K562 (cell line): ENCODE results near the gene VDAC1. TPM values are rescaled to one million over a fixed set of nuclear protein-coding genes. Genes with fewer than 3 reads are reported as not detected.
A peak's percentile ranks its signal among the peaks of the same experiment; 100 is the strongest.

Source experiments
- ATAC-seq: fragments of 200-7000 bp; cut with Tn5 transposase; 3 replicates; pipeline ENCODE4 v1.9.1; 2020; ENCODE audit warnings: moderate library complexity
- BruUV-seq: library from RNA; stranded (reverse); fragments of 400-500 nt; replicated peaks from 2 replicates; lab custom pipeline; 2021; lab: Mats Ljungman, UMichigan
- CTCF ChIA-PET: fragments of 300-600 bp; formaldehyde crosslinking; extraction: SDS; loops from one replicate; lab custom pipeline; 2021; ENCODE audit warnings: low intra/inter-chr PET ratio; lab: Yijun Ruan, JAX
- POLR2A ChIA-PET: fragments of 300-600, 350-650 bp; sonication (Branson Sonifier 250); formaldehyde crosslinking; extraction: SDS; loops from one replicate; lab custom pipeline; 2021; ENCODE audit warnings: antibody characterized with exemption, inconsistent platforms; lab: Yijun Ruan, JAX
- DNase-seq, 4 experiments: peaks; one replicate each; pipeline versions ENCODE4 v3.0.0 to v3.0.0-alpha.2; 2011 to 2018; ENCODE audit warnings: low spot score in 3 of 4, mixed read lengths in 3 of 4; ENCODE audit errors: extremely low read depth in 1 of 4
- FAIRE-seq: peaks from 2 replicates; lab custom pipeline; 2011; peaks lifted over from hg19 to GRCh38; lab: Jason Lieb, UNC
- H2AFZ ChIP-seq: 2 replicates; pipeline ENCODE4 v1.6.0; 2011; ENCODE audit warnings: low read depth, low read length, control low read depth, inconsistent platforms
- H3K27ac ChIP-seq: fragments of 200-600 bp; 3 replicates; pipeline ENCODE4 v1.8.0; 2011; ENCODE audit warnings: low read depth, mild to moderate bottlenecking, control low read depth, inconsistent platforms, low read length, moderate library complexity, mixed read lengths; ENCODE audit errors: extremely low read depth
- H3K27me3 ChIP-seq, 2 experiments: fragments of 300-600 bp in 1 of 2; 2 replicates in 1 of 2; 3 replicates in 1 of 2; pipeline versions ENCODE4 v1.6.0 to v1.8.0; 2011; ENCODE audit warnings: inconsistent platforms in 2 of 2, low read length in 2 of 2, mild to moderate bottlenecking in 1 of 2, mixed read lengths in 1 of 2, moderate library complexity in 1 of 2; ENCODE audit not compliant: control insufficient read depth in 2 of 2, insufficient read depth in 2 of 2
- H3K36me3 ChIP-seq: fragments of 300-600 bp; 3 replicates; pipeline ENCODE4 v1.8.0; 2011; ENCODE audit warnings: mild to moderate bottlenecking, low read length, inconsistent platforms; ENCODE audit not compliant: control insufficient read depth, insufficient read depth
- H3K4me1 ChIP-seq, 2 experiments: fragments of 200-600 bp in 1 of 2; replicated peaks in 1 of 2; 2 replicates in 1 of 2; 3 replicates in 1 of 2; pipeline versions ENCODE4 v1.5.1 to v1.8.0; 2011; ENCODE audit warnings: inconsistent platforms in 2 of 2, low read length in 2 of 2, mild to moderate bottlenecking in 1 of 2, mixed read lengths in 1 of 2, moderate library complexity in 1 of 2; ENCODE audit not compliant: control insufficient read depth in 2 of 2, insufficient read depth in 2 of 2
- H3K4me2 ChIP-seq: 2 replicates; pipeline ENCODE4 v1.6.1; 2011; ENCODE audit warnings: low read length, control low read depth, inconsistent platforms, mixed read lengths; ENCODE audit not compliant: insufficient read depth
- H3K4me3 ChIP-seq: fragments of 200-600 bp; sonication (generic), shearing (Covaris generic); 2 replicates; pipeline ENCODE4 v1.5.1; 2016; ENCODE audit warnings: control low read depth, inconsistent platforms
- H3K79me2 ChIP-seq: fragments of 200-600 bp; 3 replicates; pipeline ENCODE4 v1.8.0; 2011; ENCODE audit warnings: low read length, inconsistent platforms; ENCODE audit not compliant: control insufficient read depth, insufficient read depth
- H3K9ac ChIP-seq, 2 experiments: 2 replicates each; pipeline versions ENCODE4 v1.6.0 to v1.6.1; 2011; ENCODE audit warnings: low read depth in 2 of 2, low read length in 2 of 2, control low read depth in 1 of 2, inconsistent platforms in 1 of 2, mild to moderate bottlenecking in 1 of 2, mixed read lengths in 1 of 2; ENCODE audit not compliant: insufficient read depth in 1 of 2
- H3K9me1 ChIP-seq: one replicate; pipeline ENCODE4 v1.6.0; 2011; ENCODE audit warnings: inconsistent platforms, mild to moderate bottlenecking, low read length, moderate library complexity; ENCODE audit not compliant: control insufficient read depth, insufficient read depth
- H3K9me3 ChIP-seq: replicated peaks from 2 replicates; pipeline ENCODE4 v1.5.1; 2011; ENCODE audit warnings: low read depth, low read length, inconsistent platforms; ENCODE audit not compliant: control insufficient read depth, insufficient read depth
- H4K20me1 ChIP-seq: replicated peaks from 2 replicates; pipeline ENCODE4 v1.6.1; 2011; ENCODE audit warnings: low read length, inconsistent platforms, mixed read lengths; ENCODE audit not compliant: control insufficient read depth, insufficient read depth
- ARHGAP35 ChIP-seq: fragments of 450-650 bp; IDR thresholded peaks from 2 replicates; pipeline ENCODE4 v1.6.1; 2018; ENCODE audit not compliant: partially characterized antibody
- BRF2 ChIP-seq: IDR thresholded peaks from 3 replicates; pipeline ENCODE4 v1.6.1; 2011; ENCODE audit warnings: borderline replicate concordance, mild to moderate bottlenecking; ENCODE audit not compliant: insufficient read length, insufficient read depth
- HDAC8 ChIP-seq: fragments of 450-650 bp; IDR thresholded peaks from 2 replicates; pipeline ENCODE4 v1.6.1; 2016; ENCODE audit warnings: mild to moderate bottlenecking, missing genetic modification characterization, moderate library complexity, missing compliant biosample characterization
- KAT2B ChIP-seq: IDR thresholded peaks from one replicate; pipeline ENCODE4 v1.6.1; 2012; ENCODE audit warnings: low read depth, mild to moderate bottlenecking, control low read depth, inconsistent platforms, low read length, moderate library complexity
- KAT8 ChIP-seq: fragments of 450-650 bp; IDR thresholded peaks from 2 replicates; pipeline ENCODE4 v1.6.1; 2016; ENCODE audit warnings: low read depth, mild to moderate bottlenecking
- MTA1 ChIP-seq: fragments of 450-650 bp; IDR thresholded peaks from 2 replicates; pipeline ENCODE4 v1.6.1; 2017; ENCODE audit warnings: borderline replicate concordance
- MYBL2 ChIP-seq, 2 experiments: fragments of 450-650 bp in 1 of 2; sonication (generic) in 1 of 2; formaldehyde crosslinking in 1 of 2; IDR thresholded peaks; 2 replicates each; pipeline versions ENCODE4 v1.6.1 to v1.8.1; 2017 to 2022; ENCODE audit warnings: borderline replicate concordance in 1 of 2, inconsistent platforms in 1 of 2, low read depth in 1 of 2, mild to moderate bottlenecking in 1 of 2, missing genetic modification reagents in 1 of 2, moderate library complexity in 1 of 2
- NR2F6 ChIP-seq: fragments of 450-650 bp; formaldehyde crosslinking; IDR thresholded peaks from 2 replicates; pipeline ENCODE4 v1.4.0; 2020; ENCODE audit warnings: mild to moderate bottlenecking
- PCBP1 ChIP-seq: fragments of 200-400 bp; formaldehyde crosslinking; IDR thresholded peaks from 2 replicates; pipeline ENCODE4 v1.6.1; 2018; ENCODE audit warnings: mild to moderate bottlenecking, low read depth, low read length; ENCODE audit not compliant: poor library complexity, severe bottlenecking
- PTTG1 ChIP-seq: fragments of 450-650 bp; IDR thresholded peaks from 2 replicates; pipeline ENCODE4 v1.6.1; 2016; ENCODE audit warnings: low read depth, mild to moderate bottlenecking, missing genetic modification characterization, missing compliant biosample characterization
- RAD21 ChIP-seq, 2 experiments: fragments of 250-450 bp in 1 of 2; fragments of 450-650 bp in 1 of 2; sonication (Bioruptor Pico) in 1 of 2; formaldehyde crosslinking in 1 of 2; IDR thresholded peaks in 1 of 2; conservative IDR thresholded peaks in 1 of 2; 2 replicates each; pipeline versions ENCODE4 v1.4.0 to v1.8.0; 2020 to 2022; ENCODE audit warnings: mild to moderate bottlenecking in 2 of 2, moderate library complexity in 1 of 2
- YY1 ChIP-seq, 3 experiments: IDR thresholded peaks; 2 replicates each; pipeline ENCODE4 v1.6.1; 2011; ENCODE audit warnings: low read length in 2 of 3, mild to moderate bottlenecking in 2 of 3, moderate library complexity in 2 of 3, borderline replicate concordance in 1 of 3, control low read depth in 1 of 3, low read depth in 1 of 3; ENCODE audit not compliant: insufficient read depth in 3 of 3, insufficient replicate concordance in 2 of 3, control insufficient read depth in 1 of 3, insufficient read length in 1 of 3; ENCODE audit errors: extremely low read depth in 1 of 3
- ZNF134 ChIP-seq: fragments of 250-450 bp; sonication (Bioruptor Pico); conservative IDR thresholded peaks from 2 replicates; pipeline ENCODE4 v1.4.0; 2020
- ZNF766 ChIP-seq: fragments of 200-800 bp; sonication (Bioruptor generic); conservative IDR thresholded peaks from 2 replicates; pipeline ENCODE4 v1.6.1; 2016; ENCODE audit warnings: missing genetic modification characterization, missing compliant biosample characterization
- WGBS: fragments of 100-300 bp; shearing (Covaris generic); methylation state at CpG from one replicate; pipeline ENCODE4 v1.1.6; 2016; ENCODE audit warnings: low coverage, mixed read lengths; ENCODE audit not compliant: insufficient coverage; ENCODE audit errors: missing lambda C conversion rate; 5-methylcytosine and 5-hydroxymethylcytosine counted together
- in situ Hi-C: fragments of 300-500 bp; cut with MboI; formaldehyde crosslinking; loops from 4 replicates; pipeline ENCODE4 v1.15.0; 2018; ENCODE audit warnings: inconsistent platforms, mixed read lengths
- intact Hi-C: fragments of 100-400 bp; cut with micrococcal nuclease; formaldehyde crosslinking; loops from 2 replicates; pipeline ENCODE4 v1.14.2; 2022
- polyA plus RNA-seq, 8 experiments: library from polyadenylated mRNA; depleted of rRNA in 4 of 8; stranded (reverse) in 5 of 8; unstranded in 3 of 8; fragments of >200 nt; fragmentation: Nextera tagmentation in 2 of 8; fragmentation: Illumina TruSeq in 1 of 8; extraction: Ambion mirVana in 2 of 8; extraction: Trizol in 1 of 8; gene quantifications; 2 replicates each; pipeline versions ENCODE4 v1.2.1 to v1.2.3, GENCODE V29; 2011 to 2014; ENCODE audit warnings: inconsistent platforms in 1 of 8, missing spikeins in 1 of 8
- total RNA-seq, 7 experiments: library from RNA; depleted of rRNA in 6 of 7; stranded (reverse); fragments of >200 nt in 6 of 7; fragmentation: Illumina TruSeq in 2 of 7; extraction: Trizol in 2 of 7; gene quantifications; 2 replicates each; pipeline versions ENCODE4 v1.2.1 to v1.2.3, GENCODE V29; 2011 to 2021; ENCODE audit warnings: low replicate concordance in 1 of 7
- TF ChIP-seq, protein P1 (sequence below): fragments of 450-650 bp; IDR thresholded peaks from 2 replicates; pipeline ENCODE4 v1.6.1; 2016; ENCODE audit warnings: antibody characterized with exemption
- TF ChIP-seq, protein P2 (sequence below): fragments of 450-650 bp; IDR thresholded peaks from 2 replicates; pipeline ENCODE4 v1.6.1; 2016; ENCODE audit warnings: borderline replicate concordance

Gene VDAC1
- total and polyA plus RNA-seq, 9 of the 15 experiments (the other 6 are each of a cell fraction or from before 2014, with no cell fraction given), result 168 to 366 (median 293) TPM

DNA sequence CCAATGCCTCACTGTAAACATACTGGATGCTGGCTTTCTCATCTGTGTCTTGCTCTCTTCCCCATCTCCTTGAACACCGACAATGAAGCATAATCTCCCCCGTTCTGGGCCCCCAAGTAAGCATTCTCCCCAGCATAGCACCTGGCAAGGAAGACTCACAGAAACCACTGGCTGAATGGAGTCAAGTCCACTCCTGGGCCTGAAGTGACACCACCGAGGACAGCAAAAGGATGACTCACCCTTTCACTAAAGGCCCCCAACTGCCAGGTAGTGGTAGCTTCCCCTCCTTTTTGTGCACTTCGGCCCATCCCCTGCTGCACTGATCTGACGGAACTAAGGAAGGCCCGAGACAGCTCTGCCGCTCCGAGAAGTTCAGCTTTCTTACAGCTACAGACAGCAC, 9.4 kb downstream of the VDAC1 start (continued):
- TF ChIP-seq MYBL2 (IDR thresholded peaks at IDR 0.05; ENCODE audit: low read depth) (no peak), MYBL2 (CRISPR knock-in tag; IDR thresholded peaks at IDR 0.05; ENCODE audit: borderline replicate concordance) (no peak), NR2F6 (CRISPR knock-in tag) (no peak), YY1 (IDR thresholded peaks at IDR 0.05; ENCODE audit: borderline replicate concordance in 1 of 3, control insufficient read depth in 1 of 3, extremely low read depth in 1 of 3, insufficient read depth in 3 of 3, insufficient read length in 1 of 3, insufficient replicate concordance in 2 of 3, low read depth in 1 of 3, low read length in 2 of 3) (no peak)
- TF ChIP-seq, all 486 proteins: peak for 8

DNA sequence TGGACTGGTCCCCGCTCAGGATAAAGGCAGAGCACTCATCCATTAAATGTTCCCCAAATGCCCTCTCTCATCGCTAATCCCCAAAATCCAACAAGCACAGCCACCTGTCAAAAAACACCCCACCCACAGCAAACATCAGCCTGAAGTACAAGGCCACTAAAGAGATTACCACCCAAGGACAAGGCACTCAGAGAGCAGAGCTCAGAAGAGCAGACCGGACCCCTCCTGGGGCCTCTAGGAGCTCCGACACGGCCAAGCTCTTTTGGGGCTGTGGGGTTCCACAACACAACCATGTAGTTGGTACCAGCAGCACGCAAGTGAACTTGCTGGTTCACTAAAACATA, 9.8 kb downstream of the VDAC1 start:
- H3K4me3 ChIP-seq, result no peak overlapping the region
- no TSS peak for BruUV-seq
- WGBS, result 89% methylated on average over 6 of the region's 6 CpGs
- TF ChIP-seq, protein P1, sequence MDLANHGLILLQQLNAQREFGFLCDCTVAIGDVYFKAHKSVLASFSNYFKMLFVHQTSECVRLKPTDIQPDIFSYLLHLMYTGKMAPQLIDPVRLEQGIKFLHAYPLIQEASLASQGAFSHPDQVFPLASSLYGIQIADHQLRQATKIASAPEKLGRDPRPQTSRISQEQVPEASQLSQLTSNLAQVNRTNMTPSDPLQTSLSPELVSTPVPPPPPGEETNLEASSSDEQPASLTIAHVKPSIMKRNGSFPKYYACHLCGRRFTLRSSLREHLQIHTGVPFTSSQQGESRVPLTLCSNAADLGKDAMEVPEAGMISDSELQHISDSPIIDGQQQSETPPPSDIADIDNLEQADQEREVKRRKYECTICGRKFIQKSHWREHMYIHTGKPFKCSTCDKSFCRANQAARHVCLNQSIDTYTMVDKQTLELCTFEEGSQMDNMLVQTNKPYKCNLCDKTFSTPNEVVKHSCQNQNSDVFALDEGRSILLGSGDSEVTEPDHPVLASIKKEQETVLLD, result no peak
- TF ChIP-seq PTTG1 (tag), result no peak
- no peak for TF ChIP-seq HDAC8 (tag)
- TF ChIP-seq KAT2B, result no peak
- TF ChIP-seq ZNF766 (CRISPR knock-in tag), result no peak
- TF ChIP-seq RAD21 (CRISPR knock-in tag; conservative IDR thresholded peaks at IDR 0.05 in 1 of 2, IDR thresholded peaks at IDR 0.05 in 1 of 2), result no peak
- TF ChIP-seq KAT8, result no peak
- TF ChIP-seq BRF2, result no peak
- no peak for TF ChIP-seq ZNF134 (CRISPR knock-in tag)
- TF ChIP-seq PCBP1, result no peak
- TF ChIP-seq ARHGAP35, result no peak
- TF ChIP-seq MTA1, result no peak
- TF ChIP-seq, protein P2, sequence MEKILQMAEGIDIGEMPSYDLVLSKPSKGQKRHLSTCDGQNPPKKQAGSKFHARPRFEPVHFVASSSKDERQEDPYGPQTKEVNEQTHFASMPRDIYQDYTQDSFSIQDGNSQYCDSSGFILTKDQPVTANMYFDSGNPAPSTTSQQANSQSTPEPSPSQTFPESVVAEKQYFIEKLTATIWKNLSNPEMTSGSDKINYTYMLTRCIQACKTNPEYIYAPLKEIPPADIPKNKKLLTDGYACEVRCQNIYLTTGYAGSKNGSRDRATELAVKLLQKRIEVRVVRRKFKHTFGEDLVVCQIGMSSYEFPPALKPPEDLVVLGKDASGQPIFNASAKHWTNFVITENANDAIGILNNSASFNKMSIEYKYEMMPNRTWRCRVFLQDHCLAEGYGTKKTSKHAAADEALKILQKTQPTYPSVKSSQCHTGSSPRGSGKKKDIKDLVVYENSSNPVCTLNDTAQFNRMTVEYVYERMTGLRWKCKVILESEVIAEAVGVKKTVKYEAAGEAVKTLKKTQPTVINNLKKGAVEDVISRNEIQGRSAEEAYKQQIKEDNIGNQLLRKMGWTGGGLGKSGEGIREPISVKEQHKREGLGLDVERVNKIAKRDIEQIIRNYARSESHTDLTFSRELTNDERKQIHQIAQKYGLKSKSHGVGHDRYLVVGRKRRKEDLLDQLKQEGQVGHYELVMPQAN, result no peak

More for the DNA sequence above, 9.8 kb downstream of the VDAC1 start:
- peak overlapping the region; percentile 44; the same call in 1 of the 2 replicates for H3K4me2 ChIP-seq
- FAIRE-seq (no peak), ATAC-seq (no peak; the same call in 2 of the 3 replicates), DNase-seq (no peak)
- H4K20me1 ChIP-seq, result peaks cover 70% of the 10 kb centered on the region
- peak overlapping the region in 1 of 2 experiments; percentile 39; a peak in 1 of 4 replicates for H3K9ac ChIP-seq
- no peaks in the 10 kb centered on the region for H3K27me3 ChIP-seq
- H2AFZ ChIP-seq, result no peak overlapping the region
- ChIA-PET CTCF (no interaction called here), POLR2A (interaction anchor here (1.1 kb wide), 1 partner anchor 10 kb away, joined by 5 read pairs; the partner anchor contains the start of gene VDAC1)
- peaks cover 97% of the 10 kb centered on the region for H3K79me2 ChIP-seq
- H3K9me1 ChIP-seq, result peaks cover 17% of the 10 kb centered on the region
- peaks cover 14 to 22% of the 10 kb centered on the region in 2 experiments for H3K4me1 ChIP-seq
- intact Hi-C loops (no loop called here), in situ Hi-C loops (no loop called here)
- peak overlapping the region; percentile 42; the same call in 2 of the 3 replicates for H3K27ac ChIP-seq
- H3K36me3 ChIP-seq, result peaks cover 63% of the 10 kb centered on the region
- H3K9me3 ChIP-seq, result no peaks in the 10 kb centered on the region
